NCI-H510A treated with DMSO at 0.1 percent for 48 hours (cell line): Measurements from ENCODE around the gene COL20A1.
"Not testable (repeated sequence)": the region's sequence is repeated elsewhere in the genome, so short reads cannot be mapped to it uniquely, and the experiment has no call there.

ENCODE experiments used
- DNase-seq: peaks from one replicate; lab custom pipeline; 2025; lab: John Stamatoyannopoulos, UW

Gene COL20A1

GRCh38 chr20:63292904-63293303, at the start of gene COL20A1:
Gene COL20A1, plus strand, starts transcription at chr20:63293186. Its CDS starts 1,922 bp downstream, at chr20:63295108.
- no peak for DNase-seq

GRCh38 chr20:63243604-63244247, 49.3 kb upstream of the COL20A1 start:
- DNase-seq = no peak

- DNase-seq = no peak
Observed at GRCh38 chr20:63244468-63244867, 48.5 kb upstream of the COL20A1 start.

GRCh38 chr20:63246490-63247288, 46.3 kb upstream of the COL20A1 start:
- DNase-seq = peak; percentile 41

GRCh38 chr20:63247671-63248228, 45.2 kb upstream of the COL20A1 start:
- DNase-seq = no peak

GRCh38 chr20:63248835-63249591, 44.0 kb upstream of the COL20A1 start:
- DNase-seq = no peak

- no peak for DNase-seq
Observed at GRCh38 chr20:63249891-63250290, 43.1 kb upstream of the COL20A1 start.

- DNase-seq = not testable (repeated sequence)
Observed at GRCh38 chr20:63251350-63251749, 41.6 kb upstream of the COL20A1 start.

- no peak for DNase-seq
Observed at GRCh38 chr20:63252284-63252711, 40.7 kb upstream of the COL20A1 start.

- DNase-seq = no peak
Observed at GRCh38 chr20:63253065-63253437, 39.9 kb upstream of the COL20A1 start.

GRCh38 chr20:63253438-63254231, 39.4 kb upstream of the COL20A1 start:
- no peak for DNase-seq

- no peak for DNase-seq
Observed at GRCh38 chr20:63254232-63254605, 38.8 kb upstream of the COL20A1 start, which contains the start of gene NKAIN4. Gene NKAIN4, minus strand, starts transcription at chr20:63254463. Its CDS starts 13 bp downstream, at chr20:63254450.

- no peak for DNase-seq
Observed at GRCh38 chr20:63254606-63255384, 38.2 kb upstream of the COL20A1 start.

- no peak for DNase-seq
Observed at GRCh38 chr20:63255931-63256704, 36.9 kb upstream of the COL20A1 start.

GRCh38 chr20:63256954-63257353, 36.0 kb upstream of the COL20A1 start:
- DNase-seq = no peak

- no peak for DNase-seq
Observed at GRCh38 chr20:63257629-63258028, 35.4 kb upstream of the COL20A1 start.

GRCh38 chr20:63258781-63259180, 34.2 kb upstream of the COL20A1 start:
- no peak for DNase-seq

- no peak for DNase-seq
Observed at GRCh38 chr20:63259734-63260460, 33.1 kb upstream of the COL20A1 start.

GRCh38 chr20:63260521-63260920, 32.5 kb upstream of the COL20A1 start:
- DNase-seq = no peak
